SK-N-SH treated with all-trans-retinoic acid at 6 μM for 48 hours (cell line): ENCODE data around the gene ZNHIT2.

Experiments
- ATAC-seq: fragments of 200-7000 bp; cut with Tn5 transposase; 3 replicates; pipeline ENCODE4 v1.9.1; 2020; ENCODE audit warnings: mild to moderate bottlenecking, moderate library complexity
- ARNTL ChIP-seq: fragments of 450-650 bp; formaldehyde crosslinking; IDR thresholded peaks from 2 replicates; pipeline ENCODE4 v1.5.0; 2020; ENCODE audit warnings: low read depth, mild to moderate bottlenecking, moderate library complexity, borderline replicate concordance
- BACH2 ChIP-seq: fragments of 250-450 bp; sonication (Bioruptor Pico); IDR thresholded peaks from 2 replicates; pipeline ENCODE4 v1.9.0; 2021; ENCODE audit warnings: mild to moderate bottlenecking, borderline replicate concordance
- CSDC2 ChIP-seq: fragments of 250-450 bp; sonication (Bioruptor Pico); IDR thresholded peaks from 2 replicates; pipeline ENCODE4 v1.5.0; 2020; ENCODE audit warnings: mild to moderate bottlenecking, moderate library complexity
- ESRRG ChIP-seq: fragments of 250-450 bp; sonication (Bioruptor Pico); IDR thresholded peaks from 2 replicates; pipeline ENCODE4 v1.6.1; 2021; ENCODE audit warnings: mild to moderate bottlenecking
- GLIS3 ChIP-seq: fragments of 250-450 bp; sonication (Bioruptor Pico); IDR thresholded peaks from 2 replicates; pipeline ENCODE4 v1.5.0; 2020; ENCODE audit warnings: mild to moderate bottlenecking, moderate library complexity
- SNAI2 ChIP-seq: fragments of 250-450 bp; sonication (Bioruptor Pico); IDR thresholded peaks from 2 replicates; pipeline ENCODE4 v1.5.0; 2020; ENCODE audit warnings: mild to moderate bottlenecking, moderate library complexity
- TCF4 ChIP-seq: fragments of 250-450 bp; sonication (Bioruptor Pico); IDR thresholded peaks from 2 replicates; pipeline ENCODE4 v1.8.0; 2021; ENCODE audit warnings: mild to moderate bottlenecking, moderate library complexity, borderline replicate concordance
- TOX ChIP-seq: fragments of 250-450 bp; sonication (Bioruptor Pico); IDR thresholded peaks from 2 replicates; pipeline ENCODE4 v1.8.0; 2021; ENCODE audit warnings: mild to moderate bottlenecking, moderate library complexity, borderline replicate concordance
- ZNF70 ChIP-seq: fragments of 450-650 bp; formaldehyde crosslinking; IDR thresholded peaks from 2 replicates; pipeline ENCODE4 v1.5.0; 2020; ENCODE audit warnings: mild to moderate bottlenecking, moderate library complexity
- ZNF8 ChIP-seq: fragments of 450-650 bp; formaldehyde crosslinking; IDR thresholded peaks from 2 replicates; pipeline ENCODE4 v1.5.0; 2020; ENCODE audit warnings: mild to moderate bottlenecking, moderate library complexity
- TF ChIP-seq, protein P1 (sequence below): fragments of 250-450 bp; sonication (Bioruptor Pico); IDR thresholded peaks from 2 replicates; pipeline ENCODE4 v1.8.0; 2020; ENCODE audit warnings: mild to moderate bottlenecking, moderate library complexity, borderline replicate concordance
- TF ChIP-seq, protein P2 (sequence below): fragments of 250-450 bp; sonication (Bioruptor Pico); IDR thresholded peaks from 2 replicates; pipeline ENCODE4 v1.5.1; 2021; ENCODE audit warnings: mild to moderate bottlenecking, moderate library complexity
- TF ChIP-seq, protein P3 (sequence below): fragments of 250-450 bp; sonication (Bioruptor Pico); IDR thresholded peaks from 2 replicates; pipeline ENCODE4 v1.8.0; 2021; ENCODE audit warnings: low read depth, mild to moderate bottlenecking, moderate library complexity, borderline replicate concordance
- TF ChIP-seq, protein P4 (sequence below): fragments of 250-450 bp; sonication (Bioruptor Pico); IDR thresholded peaks from 2 replicates; pipeline ENCODE4 v1.5.1; 2020; ENCODE audit warnings: low read depth, mild to moderate bottlenecking, moderate library complexity

ZNHIT2 gene

DNA sequence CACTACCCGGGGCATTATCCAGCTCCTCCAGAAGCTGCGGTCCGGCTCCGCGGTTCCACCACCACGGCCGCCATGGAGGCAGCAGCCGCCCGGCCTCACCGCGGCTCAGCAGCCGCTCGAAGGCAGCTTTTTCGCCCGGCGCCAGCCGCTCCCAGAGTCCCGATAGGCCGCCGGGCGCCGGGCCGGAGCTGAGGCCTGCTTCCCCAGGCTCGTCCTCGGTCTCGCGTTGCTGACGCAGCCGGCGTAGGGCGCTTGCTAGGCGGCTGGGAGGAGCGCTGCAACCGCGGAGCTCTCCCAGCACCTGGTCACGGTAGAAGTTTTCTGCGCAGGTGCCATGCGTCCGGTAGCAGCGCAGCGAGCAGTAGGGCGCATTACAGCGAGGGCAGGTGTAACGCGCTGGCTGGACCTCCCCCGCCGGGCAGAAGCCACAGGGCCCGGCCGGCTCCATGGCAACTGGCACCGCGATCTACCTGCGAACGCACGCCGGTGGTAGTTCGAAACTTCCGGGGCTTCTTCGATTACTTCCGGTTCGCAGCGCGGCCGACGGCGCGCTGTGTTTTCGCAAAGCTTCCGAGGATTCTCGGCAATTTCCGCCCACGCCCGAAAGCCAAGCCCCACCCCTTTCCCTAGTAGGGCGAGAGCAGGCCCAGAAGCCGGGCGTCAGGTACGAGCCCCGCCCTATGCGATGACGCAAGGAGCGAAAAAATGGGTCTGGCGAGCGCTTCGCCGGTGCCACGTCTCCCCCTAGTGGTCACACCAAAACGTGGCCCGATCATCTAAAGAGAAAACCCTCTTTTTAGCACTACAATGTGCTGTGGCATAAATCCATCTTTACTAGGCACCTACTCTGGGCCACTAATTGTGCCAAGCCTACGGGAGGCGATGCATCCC is at the start of gene ZNHIT2:
ZNHIT2 (minus strand) TSS at position 496 of the 891 bp plus-strand sequence; CDS start at position 448, 48 bp downstream.
- TF ChIP-seq GLIS3 (CRISPR knock-in tag) = peak; percentile 23; the same call in 1 of the 2 replicates
- TF ChIP-seq TOX (CRISPR knock-in tag) = no peak
- TF ChIP-seq, all 23 proteins: peak for 1
- peak; percentile 70 for ATAC-seq

DNA sequence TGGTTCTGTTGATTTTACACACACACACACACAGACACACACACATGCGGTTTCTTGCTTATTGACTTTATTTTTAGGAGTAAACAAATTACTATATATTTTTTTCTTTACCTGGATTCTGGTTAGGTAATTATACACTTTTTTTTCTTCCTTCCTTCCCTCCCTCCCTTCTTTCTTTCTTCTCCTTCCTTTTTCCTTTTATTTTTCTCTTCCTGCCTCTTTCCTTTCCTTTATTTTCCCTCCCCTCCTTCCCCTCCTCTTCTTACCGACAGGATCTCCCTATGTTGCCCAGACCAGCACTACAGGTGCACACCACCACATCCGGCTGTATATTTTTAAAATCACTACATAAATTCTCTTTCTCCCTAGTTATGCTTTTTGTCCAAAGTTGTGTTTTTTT is 49.4 kb upstream of the ZNHIT2 start:
- no peak for ATAC-seq
- TF ChIP-seq SNAI2 = no peak
- no peak for TF ChIP-seq TOX (CRISPR knock-in tag)
- TF ChIP-seq, protein P1, sequence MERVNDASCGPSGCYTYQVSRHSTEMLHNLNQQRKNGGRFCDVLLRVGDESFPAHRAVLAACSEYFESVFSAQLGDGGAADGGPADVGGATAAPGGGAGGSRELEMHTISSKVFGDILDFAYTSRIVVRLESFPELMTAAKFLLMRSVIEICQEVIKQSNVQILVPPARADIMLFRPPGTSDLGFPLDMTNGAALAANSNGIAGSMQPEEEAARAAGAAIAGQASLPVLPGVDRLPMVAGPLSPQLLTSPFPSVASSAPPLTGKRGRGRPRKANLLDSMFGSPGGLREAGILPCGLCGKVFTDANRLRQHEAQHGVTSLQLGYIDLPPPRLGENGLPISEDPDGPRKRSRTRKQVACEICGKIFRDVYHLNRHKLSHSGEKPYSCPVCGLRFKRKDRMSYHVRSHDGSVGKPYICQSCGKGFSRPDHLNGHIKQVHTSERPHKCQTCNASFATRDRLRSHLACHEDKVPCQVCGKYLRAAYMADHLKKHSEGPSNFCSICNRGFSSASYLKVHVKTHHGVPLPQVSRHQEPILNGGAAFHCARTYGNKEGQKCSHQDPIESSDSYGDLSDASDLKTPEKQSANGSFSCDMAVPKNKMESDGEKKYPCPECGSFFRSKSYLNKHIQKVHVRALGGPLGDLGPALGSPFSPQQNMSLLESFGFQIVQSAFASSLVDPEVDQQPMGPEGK (CRISPR knock-in tag) = no peak
- TF ChIP-seq ZNF8 (CRISPR knock-in tag) = no peak
- TF ChIP-seq, protein P2, sequence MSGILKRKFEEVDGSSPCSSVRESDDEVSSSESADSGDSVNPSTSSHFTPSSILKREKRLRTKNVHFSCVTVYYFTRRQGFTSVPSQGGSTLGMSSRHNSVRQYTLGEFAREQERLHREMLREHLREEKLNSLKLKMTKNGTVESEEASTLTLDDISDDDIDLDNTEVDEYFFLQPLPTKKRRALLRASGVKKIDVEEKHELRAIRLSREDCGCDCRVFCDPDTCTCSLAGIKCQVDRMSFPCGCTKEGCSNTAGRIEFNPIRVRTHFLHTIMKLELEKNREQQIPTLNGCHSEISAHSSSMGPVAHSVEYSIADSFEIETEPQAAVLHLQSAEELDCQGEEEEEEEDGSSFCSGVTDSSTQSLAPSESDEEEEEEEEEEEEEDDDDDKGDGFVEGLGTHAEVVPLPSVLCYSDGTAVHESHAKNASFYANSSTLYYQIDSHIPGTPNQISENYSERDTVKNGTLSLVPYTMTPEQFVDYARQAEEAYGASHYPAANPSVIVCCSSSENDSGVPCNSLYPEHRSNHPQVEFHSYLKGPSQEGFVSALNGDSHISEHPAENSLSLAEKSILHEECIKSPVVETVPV (CRISPR knock-in tag) = no peak
- TF ChIP-seq, protein P3, sequence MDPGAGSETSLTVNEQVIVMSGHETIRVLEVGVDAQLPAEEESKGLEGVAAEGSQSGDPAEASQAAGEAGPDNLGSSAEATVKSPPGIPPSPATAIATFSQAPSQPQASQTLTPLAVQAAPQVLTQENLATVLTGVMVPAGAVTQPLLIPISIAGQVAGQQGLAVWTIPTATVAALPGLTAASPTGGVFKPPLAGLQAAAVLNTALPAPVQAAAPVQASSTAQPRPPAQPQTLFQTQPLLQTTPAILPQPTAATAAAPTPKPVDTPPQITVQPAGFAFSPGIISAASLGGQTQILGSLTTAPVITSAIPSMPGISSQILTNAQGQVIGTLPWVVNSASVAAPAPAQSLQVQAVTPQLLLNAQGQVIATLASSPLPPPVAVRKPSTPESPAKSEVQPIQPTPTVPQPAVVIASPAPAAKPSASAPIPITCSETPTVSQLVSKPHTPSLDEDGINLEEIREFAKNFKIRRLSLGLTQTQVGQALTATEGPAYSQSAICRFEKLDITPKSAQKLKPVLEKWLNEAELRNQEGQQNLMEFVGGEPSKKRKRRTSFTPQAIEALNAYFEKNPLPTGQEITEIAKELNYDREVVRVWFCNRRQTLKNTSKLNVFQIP (CRISPR knock-in tag) = no peak
- TF ChIP-seq ARNTL (CRISPR knock-in tag) = no peak
- TF ChIP-seq GLIS3 (CRISPR knock-in tag) = no peak
- no peak for TF ChIP-seq CSDC2 (CRISPR knock-in tag)
- TF ChIP-seq, protein P4, sequence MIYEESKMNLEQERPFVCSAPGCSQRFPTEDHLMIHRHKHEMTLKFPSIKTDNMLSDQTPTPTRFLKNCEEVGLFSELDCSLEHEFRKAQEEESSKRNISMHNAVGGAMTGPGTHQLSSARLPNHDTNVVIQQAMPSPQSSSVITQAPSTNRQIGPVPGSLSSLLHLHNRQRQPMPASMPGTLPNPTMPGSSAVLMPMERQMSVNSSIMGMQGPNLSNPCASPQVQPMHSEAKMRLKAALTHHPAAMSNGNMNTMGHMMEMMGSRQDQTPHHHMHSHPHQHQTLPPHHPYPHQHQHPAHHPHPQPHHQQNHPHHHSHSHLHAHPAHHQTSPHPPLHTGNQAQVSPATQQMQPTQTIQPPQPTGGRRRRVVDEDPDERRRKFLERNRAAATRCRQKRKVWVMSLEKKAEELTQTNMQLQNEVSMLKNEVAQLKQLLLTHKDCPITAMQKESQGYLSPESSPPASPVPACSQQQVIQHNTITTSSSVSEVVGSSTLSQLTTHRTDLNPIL (CRISPR knock-in tag) = no peak
- TF ChIP-seq BACH2 = no peak
- no peak for TF ChIP-seq TCF4
- TF ChIP-seq ZNF70 (CRISPR knock-in tag) = no peak

DNA sequence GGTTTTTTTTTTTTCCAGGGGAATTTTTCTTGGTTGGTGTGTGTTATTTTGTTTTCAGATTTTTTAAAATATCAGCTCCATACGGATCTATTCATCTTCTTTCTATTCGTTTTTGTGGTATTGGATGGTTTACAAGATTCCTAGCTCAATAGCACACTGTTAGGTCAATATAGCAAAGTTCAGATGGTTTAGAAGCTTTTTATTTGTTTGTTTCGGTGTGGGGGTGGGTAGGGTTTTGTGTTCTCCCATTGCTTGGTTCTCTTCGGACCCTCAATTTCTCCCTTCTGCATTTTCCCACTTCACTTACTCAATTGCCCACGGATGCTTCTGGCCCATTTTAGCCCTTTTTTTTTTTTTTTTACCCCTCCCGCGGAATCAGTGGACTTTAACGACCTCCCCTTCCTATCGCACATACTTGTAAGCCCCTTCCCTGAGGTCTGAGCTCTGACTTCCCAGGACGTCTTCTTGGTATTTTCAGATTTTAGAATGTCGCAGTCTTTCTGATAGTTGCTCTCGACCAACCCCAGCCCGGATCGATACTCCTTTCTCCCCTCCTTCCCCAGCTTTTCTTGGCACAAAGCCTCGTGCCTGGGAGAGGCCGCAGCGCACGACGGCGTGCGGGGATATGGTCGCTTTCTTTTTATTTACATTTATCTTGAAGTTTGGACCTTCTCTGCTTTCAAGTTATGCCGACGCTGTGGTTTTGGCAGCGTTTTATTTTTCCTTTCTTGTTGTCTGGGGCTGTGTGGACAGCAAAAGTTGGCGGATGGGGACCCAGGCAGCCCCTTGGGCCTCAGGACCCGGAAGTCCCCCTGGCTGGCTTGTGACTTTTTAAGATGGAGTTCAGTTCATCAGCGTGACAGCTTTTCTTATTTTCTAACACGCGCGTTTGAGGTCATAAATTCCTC is 48.2 kb upstream of the ZNHIT2 start:
- no peak for TF ChIP-seq ESRRG (CRISPR knock-in tag)
- TF ChIP-seq TOX (CRISPR knock-in tag) = no peak
- no peak for TF ChIP-seq ZNF70 (CRISPR knock-in tag)
- TF ChIP-seq, protein P4 (CRISPR knock-in tag) = no peak
- TF ChIP-seq, protein P3 (CRISPR knock-in tag) = no peak
- no peak for ATAC-seq
